ENCODE data around the gene TCF7L1. TPM values are rescaled to one million over a fixed set of nuclear protein-coding genes. Genes with fewer than 3 reads are reported as not detected.

Gene TCF7L1
- polyA plus RNA-seq, 1 of the 3 experiments (the other 2 are of a cell fraction): 3.7 TPM

DNA sequence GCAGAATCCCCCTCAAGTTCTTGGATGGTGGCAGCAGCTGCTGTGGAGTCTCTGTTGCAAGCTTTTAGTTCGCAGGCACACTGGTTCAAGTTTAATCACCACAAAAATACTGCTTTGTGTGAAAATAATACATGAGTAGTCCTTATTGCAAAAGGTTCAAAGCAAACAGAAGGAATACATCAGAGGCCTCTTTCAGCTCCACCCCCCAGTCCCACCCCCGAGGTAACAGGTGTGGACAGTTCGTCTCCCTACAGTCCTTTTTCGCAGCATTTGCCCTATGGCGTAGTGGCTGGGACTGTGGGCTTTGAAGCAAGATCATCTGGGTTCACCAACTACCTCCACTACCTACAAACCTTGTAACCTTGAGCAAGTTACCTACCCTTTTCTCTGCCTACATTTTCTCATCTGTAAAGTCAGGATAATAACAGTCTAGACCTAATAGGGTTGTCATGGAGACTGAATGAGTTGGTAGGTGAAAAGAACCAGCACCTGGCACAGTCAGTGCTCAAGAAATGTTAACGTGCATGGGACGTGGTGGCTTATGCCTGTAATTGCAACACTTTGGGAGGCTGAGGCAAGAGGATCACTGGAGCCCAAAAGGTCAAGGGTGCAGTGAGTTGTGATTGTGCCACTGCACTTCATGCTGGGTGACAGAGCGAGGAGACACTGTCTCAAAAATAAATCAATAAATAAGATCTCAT, 61.7 kb downstream of the TCF7L1 start:
- Histone ChIP-seq H3F3A (replicated peaks; ENCODE audit: insufficient read depth) (no peaks in the 10 kb centered on the region), H3K9ac (no peak overlapping the region), H3K79me2 (ENCODE audit: insufficient read depth) (no peaks in the 10 kb centered on the region), H3K9me3 (no peaks in the 10 kb centered on the region), H3K4me2 (no peak overlapping the region), H3K4me3 (ENCODE audit: low read depth in 2 of 2, low read length in 1 of 2) (no peak overlapping the region), H2AFZ (ENCODE audit: low read depth) (no peak overlapping the region), H3K9me2 (no peaks in the 10 kb centered on the region), H3K4me1 (ENCODE audit: control insufficient read depth in 1 of 2, insufficient read depth in 2 of 2, low read depth in 1 of 2, low read length in 1 of 2) (no peaks in the 10 kb centered on the region), H3K36me3 (replicated peaks in 1 of 2; ENCODE audit: control insufficient read depth in 1 of 2, insufficient read depth in 2 of 2, low read length in 1 of 2) (no peaks in the 10 kb centered on the region), H4K20me1 (ENCODE audit: insufficient read depth) (no peaks in the 10 kb centered on the region), H3K27ac (ENCODE audit: low read depth in 2 of 2, low read length in 1 of 2) (no peak overlapping the region), H3K27me3 (ENCODE audit: insufficient read depth) (no peaks in the 10 kb centered on the region)
- 81% methylated on average over 8 of the region's 8 CpGs for WGBS (ENCODE audit: low lambda C conversion rate)
- DNase-seq: no peak
- TF ChIP-seq, protein P1, sequence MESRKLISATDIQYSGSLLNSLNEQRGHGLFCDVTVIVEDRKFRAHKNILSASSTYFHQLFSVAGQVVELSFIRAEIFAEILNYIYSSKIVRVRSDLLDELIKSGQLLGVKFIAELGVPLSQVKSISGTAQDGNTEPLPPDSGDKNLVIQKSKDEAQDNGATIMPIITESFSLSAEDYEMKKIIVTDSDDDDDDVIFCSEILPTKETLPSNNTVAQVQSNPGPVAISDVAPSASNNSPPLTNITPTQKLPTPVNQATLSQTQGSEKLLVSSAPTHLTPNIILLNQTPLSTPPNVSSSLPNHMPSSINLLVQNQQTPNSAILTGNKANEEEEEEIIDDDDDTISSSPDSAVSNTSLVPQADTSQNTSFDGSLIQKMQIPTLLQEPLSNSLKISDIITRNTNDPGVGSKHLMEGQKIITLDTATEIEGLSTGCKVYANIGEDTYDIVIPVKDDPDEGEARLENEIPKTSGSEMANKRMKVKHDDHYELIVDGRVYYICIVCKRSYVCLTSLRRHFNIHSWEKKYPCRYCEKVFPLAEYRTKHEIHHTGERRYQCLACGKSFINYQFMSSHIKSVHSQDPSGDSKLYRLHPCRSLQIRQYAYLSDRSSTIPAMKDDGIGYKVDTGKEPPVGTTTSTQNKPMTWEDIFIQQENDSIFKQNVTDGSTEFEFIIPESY (IDR thresholded peaks at IDR 0.05; ENCODE audit: borderline replicate concordance, low read depth): no peak
- TF ChIP-seq PBX3 (IDR thresholded peaks at IDR 0.05): no peak
- TF ChIP-seq REST (IDR thresholded peaks at IDR 0.05; ENCODE audit: low read depth, low read length): no peak
- TF ChIP-seq CTCF (IDR thresholded peaks at IDR 0.05): no peak
- ChIA-PET CTCF (interaction anchor here (0.8 kb wide), 1 partner anchor 62 kb away, joined by 3 read pairs; no protein-coding TSS in a partner anchor), POLR2A (no interaction called here)

DNA sequence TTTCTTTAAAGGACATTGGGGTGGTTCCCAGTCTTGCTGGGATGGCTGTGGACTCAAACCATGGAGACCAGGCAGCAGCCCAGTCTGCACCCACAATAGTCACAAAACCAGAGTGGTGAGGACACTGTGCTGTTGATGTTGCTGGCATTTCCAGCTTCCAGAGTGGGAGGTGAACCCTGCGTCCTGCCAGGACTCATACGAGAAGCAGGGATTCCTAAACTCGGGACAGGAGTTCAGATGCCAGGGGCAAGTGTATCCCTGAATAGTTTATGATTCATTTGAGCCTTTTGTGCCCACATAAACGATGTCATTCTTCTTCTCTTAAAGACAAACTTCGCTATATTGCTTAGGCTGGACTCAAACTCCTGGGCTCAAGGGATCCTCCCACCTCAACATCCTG, 62.8 kb downstream of the TCF7L1 start:
- H3K36me3 ChIP-seq (replicated peaks in 1 of 2; ENCODE audit: control insufficient read depth in 1 of 2, insufficient read depth in 2 of 2, low read length in 1 of 2): no peaks in the 10 kb centered on the region
- H3K9me2 ChIP-seq: no peaks in the 10 kb centered on the region
- no peaks in the 10 kb centered on the region for H3K4me1 ChIP-seq (ENCODE audit: control insufficient read depth in 1 of 2, insufficient read depth in 2 of 2, low read depth in 1 of 2, low read length in 1 of 2)
- WGBS (ENCODE audit: low lambda C conversion rate): 78% methylated on average over 5 of the region's 5 CpGs
- no peaks in the 10 kb centered on the region for H3K27me3 ChIP-seq (ENCODE audit: insufficient read depth)
- H3K27ac ChIP-seq (ENCODE audit: low read depth in 2 of 2, low read length in 1 of 2): no peak overlapping the region
- H3K4me3 ChIP-seq (ENCODE audit: low read depth in 2 of 2, low read length in 1 of 2): no peak overlapping the region
- no peak overlapping the region for H3K9ac ChIP-seq
- no peaks in the 10 kb centered on the region for H3K79me2 ChIP-seq (ENCODE audit: insufficient read depth)
- H2AFZ ChIP-seq (ENCODE audit: low read depth): no peak overlapping the region
- no peaks in the 10 kb centered on the region for H3F3A ChIP-seq (replicated peaks; ENCODE audit: insufficient read depth)
- no peak for DNase-seq
- POLR2A ChIA-PET: interaction anchor here (0.6 kb wide), 1 partner anchor 59 kb away, joined by 4 read pairs; no protein-coding TSS in a partner anchor
- CTCF ChIA-PET: no interaction called here
- H4K20me1 ChIP-seq (ENCODE audit: insufficient read depth): no peaks in the 10 kb centered on the region
- no peaks in the 10 kb centered on the region for H3K9me3 ChIP-seq
- no peak overlapping the region for H3K4me2 ChIP-seq
- no peak for TF ChIP-seq POLR2AphosphoS5 (IDR thresholded peaks at IDR 0.05; ENCODE audit: low read depth, low read length)
- no peak for TF ChIP-seq FOXM1 (IDR thresholded peaks at IDR 0.05; ENCODE audit: low read depth)
- TF ChIP-seq YY1 (IDR thresholded peaks at IDR 0.05; ENCODE audit: low read depth): no peak
- no peak for TF ChIP-seq SIN3A (IDR thresholded peaks at IDR 0.05; ENCODE audit: borderline replicate concordance, low read depth, low read length)
- TF ChIP-seq EZH2phosphoT487 (IDR thresholded peaks at IDR 0.05; ENCODE audit: borderline replicate concordance, low read depth): no peak
- TF ChIP-seq JUND (IDR thresholded peaks at IDR 0.05): no peak
- TF ChIP-seq, protein P2, sequence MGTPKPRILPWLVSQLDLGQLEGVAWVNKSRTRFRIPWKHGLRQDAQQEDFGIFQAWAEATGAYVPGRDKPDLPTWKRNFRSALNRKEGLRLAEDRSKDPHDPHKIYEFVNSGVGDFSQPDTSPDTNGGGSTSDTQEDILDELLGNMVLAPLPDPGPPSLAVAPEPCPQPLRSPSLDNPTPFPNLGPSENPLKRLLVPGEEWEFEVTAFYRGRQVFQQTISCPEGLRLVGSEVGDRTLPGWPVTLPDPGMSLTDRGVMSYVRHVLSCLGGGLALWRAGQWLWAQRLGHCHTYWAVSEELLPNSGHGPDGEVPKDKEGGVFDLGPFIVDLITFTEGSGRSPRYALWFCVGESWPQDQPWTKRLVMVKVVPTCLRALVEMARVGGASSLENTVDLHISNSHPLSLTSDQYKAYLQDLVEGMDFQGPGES (IDR thresholded peaks at IDR 0.05; ENCODE audit: low read depth, low read length): no peak
- no peak for TF ChIP-seq CHD2 (IDR thresholded peaks at IDR 0.05; ENCODE audit: low read length, partially characterized antibody)
- no peak for TF ChIP-seq SMC3 (IDR thresholded peaks at IDR 0.05; ENCODE audit: low read depth, low read length)
- no peak for TF ChIP-seq USF1 (IDR thresholded peaks at IDR 0.05; ENCODE audit: borderline replicate concordance, low read depth)

All from SK-N-SH (cell line).